Panc1 (cell line): ENCODE measurements around the gene ATG4D. TPM values are rescaled to one million over a fixed set of nuclear protein-coding genes. Genes with fewer than 3 reads are reported as not detected.

ENCODE experiments used
- ATAC-seq: fragments of 200-7000 bp; cut with Tn5 transposase; 2 replicates; pipeline ENCODE4 v1.9.1; 2020; ENCODE audit warnings: mild to moderate bottlenecking, moderate library complexity
- BruUV-seq: library from RNA; stranded (reverse); fragments of 400-500 nt; replicated peaks from 2 replicates; lab custom pipeline; 2021; lab: Mats Ljungman, UMichigan
- CTCF ChIA-PET: fragments of 300-600 bp; sonication (Branson Sonifier 250); formaldehyde crosslinking; loops from one replicate; lab custom pipeline; 2022; ENCODE audit warnings: antibody characterized with exemption; lab: Charles Lee
- POLR2A ChIA-PET: fragments of 300-600 bp; sonication (Branson Sonifier 250); formaldehyde crosslinking; loops from one replicate; lab custom pipeline; 2022; ENCODE audit warnings: antibody characterized with exemption; lab: Charles Lee
- DNase-seq: peaks from one replicate; pipeline ENCODE4 v3.0.0-alpha.2; 2010; ENCODE audit warnings: low read depth, low spot score
- H3K27ac ChIP-seq: 2 replicates; pipeline ENCODE4 v1.5.1; 2011; ENCODE audit warnings: mild to moderate bottlenecking, low read length, inconsistent platforms
- H3K27me3 ChIP-seq: fragments of 200-500 bp; sonication (Bioruptor generic); 2 replicates; pipeline ENCODE4 v1.6.0; 2014; ENCODE audit warnings: low read length, inconsistent platforms; ENCODE audit not compliant: control insufficient read depth, insufficient read depth
- H3K36me3 ChIP-seq: fragments of 200-500 bp; sonication (Bioruptor generic); 2 replicates; pipeline ENCODE4 v1.5.1; 2014; ENCODE audit warnings: inconsistent platforms, mild to moderate bottlenecking, low read length, moderate library complexity; ENCODE audit not compliant: control insufficient read depth, insufficient read depth
- H3K4me1 ChIP-seq: 2 replicates; pipeline ENCODE4 v1.5.1; 2011; ENCODE audit warnings: inconsistent platforms, mild to moderate bottlenecking, low read length, moderate library complexity; ENCODE audit not compliant: control insufficient read depth, insufficient read depth
- H3K4me3 ChIP-seq, 2 experiments: 2 replicates each; pipeline ENCODE4 v1.5.1; 2011 to 2012; ENCODE audit warnings: low read depth in 2 of 2, low read length in 2 of 2, mild to moderate bottlenecking in 2 of 2, inconsistent platforms in 1 of 2, moderate library complexity in 1 of 2
- H3K9me3 ChIP-seq: fragments of 200-500 bp; sonication (Bioruptor generic); 2 replicates; pipeline ENCODE4 v1.5.1; 2014; ENCODE audit warnings: low read depth, mild to moderate bottlenecking, inconsistent platforms, low read length, moderate library complexity; ENCODE audit not compliant: control insufficient read depth, insufficient read depth
- CTCF ChIP-seq: fragments of 450-650 bp; IDR thresholded peaks from 2 replicates; pipeline ENCODE4 v1.5.1; 2017; ENCODE audit warnings: mild to moderate bottlenecking
- POLR2AphosphoS5 ChIP-seq: IDR thresholded peaks from 2 replicates; pipeline ENCODE4 v1.6.1; 2012; ENCODE audit warnings: mild to moderate bottlenecking, low read depth, low read length, moderate library complexity
- REST ChIP-seq, 2 experiments: IDR thresholded peaks; 2 replicates each; pipeline ENCODE4 v1.6.1; 2011 to 2012; ENCODE audit warnings: low read depth in 2 of 2, control low read depth in 1 of 2, low read length in 1 of 2, mild to moderate bottlenecking in 1 of 2, moderate library complexity in 1 of 2; ENCODE audit not compliant: insufficient read depth in 1 of 2
- SIN3A ChIP-seq: IDR thresholded peaks from 2 replicates; pipeline ENCODE4 v1.6.1; 2012; ENCODE audit warnings: low read depth, mild to moderate bottlenecking, low read length, moderate library complexity, borderline replicate concordance; ENCODE audit not compliant: insufficient read depth
- TCF7L2 ChIP-seq: IDR thresholded peaks from 2 replicates; pipeline ENCODE4 v1.6.1; 2011; ENCODE audit warnings: mild to moderate bottlenecking, low read depth, low read length, inconsistent platforms
- in situ Hi-C: cut with HindIII; loops from 2 replicates; pipeline ENCODE4 v1.10.0; 2016; ENCODE audit warnings: low sequenced_read_pairs, low pct_unique_long_range_greater_than_20kb
- intact Hi-C: fragments of 100-400 bp; cut with micrococcal nuclease; formaldehyde crosslinking; loops from one replicate; pipeline ENCODE4 v1.10.0; 2022; ENCODE audit not compliant: unreplicated experiment
- total RNA-seq: library from RNA; stranded (reverse); gene quantifications from one replicate; pipeline ENCODE4 v1.2.1, GENCODE V29; 2021; ENCODE audit not compliant: unreplicated experiment

ATG4D gene
- total RNA-seq, 1 experiment from 2014 or later = 28.0 TPM

- Histone ChIP-seq H3K9me3 (no peaks in the 10 kb centered on the region), H3K27ac (no peak overlapping the region), H3K36me3 (no peaks in the 10 kb centered on the region), H3K4me1 (no peaks in the 10 kb centered on the region), H3K4me3 (no peak overlapping the region), H3K27me3 (no peaks in the 10 kb centered on the region)
- TF ChIP-seq CTCF = no peak
- intact Hi-C loops (no loop called here), in situ Hi-C loops (no loop called here)
- ATAC-seq (no peak), DNase-seq (no peak)
- ChIA-PET CTCF (no interaction called here), POLR2A (interaction anchor here (0.6 kb wide), 1 partner anchor 166 kb away, joined by 5 read pairs; no protein-coding TSS in a partner anchor)
- BruUV-seq = no TSS peak
Observed at GRCh38 chr19:10553943-10554381, 10.3 kb downstream of the ATG4D start.

GRCh38 chr19:10554760-10555609 is 11.3 kb downstream of the ATG4D start:
- in situ Hi-C loops = no loop called here

More at GRCh38 chr19:10554760-10555609, 11.3 kb downstream of the ATG4D start:
- POLR2A ChIA-PET = no interaction called here
- no TSS peak for BruUV-seq
- Histone ChIP-seq H3K4me3 (no peak overlapping the region), H3K36me3 (peaks cover 3% of the 10 kb centered on the region; the same call in 1 of the 2 replicates), H3K9me3 (no peaks in the 10 kb centered on the region), H3K27me3 (no peaks in the 10 kb centered on the region), H3K27ac (no peak overlapping the region), H3K4me1 (no peaks in the 10 kb centered on the region)
- no peak for ATAC-seq
- TF ChIP-seq TCF7L2 (no peak), REST (IDR thresholded peaks at IDR 0.05; ENCODE audit: insufficient read depth in 1 of 2, low read depth in 2 of 2, low read length in 1 of 2) (no peak), SIN3A (no peak), CTCF (no peak), POLR2AphosphoS5 (no peak)
- no peak for DNase-seq
- CTCF ChIA-PET = no interaction called here
- intact Hi-C loops = no loop called here
